ENCODE measurements around the gene PDE3A.

DNA sequence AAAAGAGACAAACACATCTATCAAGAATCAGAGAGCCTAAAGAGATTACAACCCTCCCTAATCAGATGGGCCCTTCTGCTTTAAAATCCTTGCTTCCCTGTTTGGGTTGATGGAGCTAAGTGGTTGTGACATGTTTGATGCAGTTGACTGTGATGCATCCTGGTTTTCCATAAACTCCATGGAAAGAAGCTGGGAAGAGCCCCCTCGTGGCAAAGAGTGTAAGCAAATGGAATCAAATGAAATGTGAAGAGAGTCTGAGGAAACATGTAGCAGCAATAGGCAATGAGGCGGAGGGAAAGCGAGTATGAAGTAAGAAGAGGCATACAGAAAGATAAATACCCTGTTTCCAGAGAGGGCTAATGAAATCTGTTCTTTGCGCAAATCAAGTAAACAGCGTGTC lies 256.4 kb downstream of the PDE3A start:
- no peak for TF ChIP-seq MEF2A (IDR thresholded peaks at IDR 0.05; ENCODE audit: borderline replicate concordance, low read depth)
- TF ChIP-seq CTCF (IDR thresholded peaks at IDR 0.05): peak; percentile 60
- no peak for TF ChIP-seq TCF12 (IDR thresholded peaks at IDR 0.05)
- TF ChIP-seq, protein P1, sequence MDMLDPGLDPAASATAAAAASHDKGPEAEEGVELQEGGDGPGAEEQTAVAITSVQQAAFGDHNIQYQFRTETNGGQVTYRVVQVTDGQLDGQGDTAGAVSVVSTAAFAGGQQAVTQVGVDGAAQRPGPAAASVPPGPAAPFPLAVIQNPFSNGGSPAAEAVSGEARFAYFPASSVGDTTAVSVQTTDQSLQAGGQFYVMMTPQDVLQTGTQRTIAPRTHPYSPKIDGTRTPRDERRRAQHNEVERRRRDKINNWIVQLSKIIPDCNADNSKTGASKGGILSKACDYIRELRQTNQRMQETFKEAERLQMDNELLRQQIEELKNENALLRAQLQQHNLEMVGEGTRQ (IDR thresholded peaks at IDR 0.05; ENCODE audit: borderline replicate concordance, low read depth, low read length): no peak
- peak; percentile 64 for TF ChIP-seq RAD21 (IDR thresholded peaks at IDR 0.05; ENCODE audit: low read length)
- no peak for TF ChIP-seq RCOR1 (IDR thresholded peaks at IDR 0.05; ENCODE audit: low read length)
- TF ChIP-seq JUND (IDR thresholded peaks at IDR 0.05): no peak
- no peak for TF ChIP-seq EZH2phosphoT487 (IDR thresholded peaks at IDR 0.05; ENCODE audit: borderline replicate concordance, low read depth)
- no peak for TF ChIP-seq TAF1 (IDR thresholded peaks at IDR 0.05; ENCODE audit: borderline replicate concordance, low read depth, low read length)
- TF ChIP-seq SIN3A (IDR thresholded peaks at IDR 0.05; ENCODE audit: borderline replicate concordance, low read depth, low read length): no peak
- TF ChIP-seq CHD2 (IDR thresholded peaks at IDR 0.05; ENCODE audit: low read length, partially characterized antibody): no peak
- TF ChIP-seq, protein P2, sequence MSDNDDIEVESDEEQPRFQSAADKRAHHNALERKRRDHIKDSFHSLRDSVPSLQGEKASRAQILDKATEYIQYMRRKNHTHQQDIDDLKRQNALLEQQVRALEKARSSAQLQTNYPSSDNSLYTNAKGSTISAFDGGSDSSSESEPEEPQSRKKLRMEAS (IDR thresholded peaks at IDR 0.05; ENCODE audit: low read depth): no peak
- TF ChIP-seq TEAD4 (IDR thresholded peaks at IDR 0.05; ENCODE audit: borderline replicate concordance, insufficient read depth): no peak

Measured in SK-N-SH (cell line).